ENCODE measurements around the gene IL27RA. TPM values are rescaled to one million over a fixed set of nuclear protein-coding genes. Genes with fewer than 3 reads are reported as not detected.

IL27RA gene
- polyA plus RNA-seq (2013, experiment 1 of 2; ENCODE audit: insufficient read length): 2.2 TPM
- 1.8 TPM for polyA plus RNA-seq (2013, experiment 2 of 2; ENCODE audit: insufficient read length)

- DNase-seq: peak; percentile 50
These were observed at the start of gene IL27RA for GRCh38 chr19:14031719-14032480. Gene IL27RA, plus strand, starts transcription at chr19:14031762. Its CDS starts 111 bp downstream, at chr19:14031873.

- DNase-seq: no peak
These were observed 49.5 kb upstream of the IL27RA start for GRCh38 chr19:13981988-13982501.

- no peak for DNase-seq
These were observed 48.8 kb upstream of the IL27RA start for GRCh38 chr19:13982773-13983172.

- no peak for DNase-seq
These were observed 48.2 kb upstream of the IL27RA start for GRCh38 chr19:13983213-13983889.

- no peak for DNase-seq
These were observed 47.4 kb upstream of the IL27RA start for GRCh38 chr19:13984186-13984585.

- DNase-seq: no peak
These were observed 46.5 kb upstream of the IL27RA start for GRCh38 chr19:13984875-13985741.

- DNase-seq: no peak
These were observed 45.7 kb upstream of the IL27RA start for GRCh38 chr19:13985771-13986347.

- peak; percentile 87 for DNase-seq
These were observed 45.1 kb upstream of the IL27RA start for GRCh38 chr19:13986348-13986904.

GRCh38 chr19:13987101-13987890 lies 44.3 kb upstream of the IL27RA start:
- DNase-seq: no peak

- no peak for DNase-seq
These were observed 42.1 kb upstream of the IL27RA start for GRCh38 chr19:13989487-13989886.

GRCh38 chr19:13990085-13990484 lies 41.5 kb upstream of the IL27RA start:
- no peak for DNase-seq

- no peak for DNase-seq
These were observed 39.5 kb upstream of the IL27RA start for GRCh38 chr19:13992025-13992424.

- no peak for DNase-seq
These were observed 37.8 kb upstream of the IL27RA start for GRCh38 chr19:13993590-13994300.

GRCh38 chr19:13995017-13995728 lies 36.4 kb upstream of the IL27RA start:
- DNase-seq: peak; percentile 31

- DNase-seq: no peak
These were observed 35.4 kb upstream of the IL27RA start for GRCh38 chr19:13995878-13996765.

GRCh38 chr19:13996928-13997630 lies 34.5 kb upstream of the IL27RA start:
- no peak for DNase-seq

- DNase-seq: no peak
These were observed 34.0 kb upstream of the IL27RA start for GRCh38 chr19:13997631-13997962.

GRCh38 chr19:13998426-13998825 lies 33.1 kb upstream of the IL27RA start:
- no peak for DNase-seq
